ENCODE measurements around the gene PCDHGA2.
A peak's percentile ranks its signal among the peaks of the same experiment; 100 is the strongest.

Gene PCDHGA2

GRCh38 chr5:141383345-141383744, 44.8 kb downstream of the PCDHGA2 start:
- no peak for DNase-seq

- DNase-seq: no peak
Measured at GRCh38 chr5:141384471-141385267, 46.1 kb downstream of the PCDHGA2 start.

- peak; percentile 41 for DNase-seq
Measured at GRCh38 chr5:141387557-141388311, 49.2 kb downstream of the PCDHGA2 start, which contains the start of gene PCDHGB4. Gene PCDHGB4, plus strand, starts transcription at chr5:141387698. Its CDS starts 187 bp downstream, at chr5:141387885.

- DNase-seq: no peak
Measured at GRCh38 chr5:141388661-141389060, 50.1 kb downstream of the PCDHGA2 start.

- DNase-seq: no peak
Measured at GRCh38 chr5:141389153-141390042, 50.8 kb downstream of the PCDHGA2 start.

DNA sequence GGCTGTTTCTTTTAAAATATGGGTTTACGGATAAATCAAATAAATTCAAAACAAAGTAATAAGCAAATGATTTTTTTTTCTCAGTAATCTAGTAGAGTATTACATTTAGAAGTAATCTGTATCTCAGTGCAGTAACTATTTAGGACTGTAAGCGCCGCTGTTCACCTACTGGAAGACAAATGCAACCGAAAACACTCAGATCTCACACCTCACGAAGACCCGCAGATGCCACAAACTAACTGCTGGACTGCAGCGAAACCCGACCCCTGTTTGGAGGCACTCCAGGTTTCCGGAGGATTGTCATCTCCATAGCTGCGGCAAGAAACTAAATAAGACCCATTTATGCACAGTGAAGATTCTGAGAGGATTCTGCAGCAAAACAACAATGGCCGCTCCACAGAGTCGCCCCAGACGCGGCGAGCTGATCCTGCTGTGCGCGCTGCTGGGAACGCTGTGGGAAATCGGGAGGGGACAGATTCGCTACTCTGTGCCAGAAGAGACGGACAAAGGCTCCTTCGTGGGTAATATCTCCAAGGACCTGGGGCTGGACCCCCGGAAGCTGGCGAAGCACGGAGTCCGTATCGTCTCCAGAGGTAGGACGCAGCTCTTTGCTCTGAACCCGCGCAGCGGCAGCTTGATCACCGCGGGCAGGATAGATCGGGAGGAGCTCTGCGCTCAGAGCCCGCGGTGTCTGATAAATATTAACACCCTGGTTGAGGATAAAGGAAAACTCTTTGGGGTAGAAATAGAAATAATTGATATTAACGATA, 54.1 kb downstream of the PCDHGA2 start, which contains the start of gene PCDHGA8:
Gene PCDHGA8 (plus strand): TSS at position 205 of the 770 bp plus-strand sequence. CDS start 181 bp downstream, at position 386.
- DNase-seq: peak; percentile 15

Measured in CD4-positive, alpha-beta T cell treated with Interleukin-17A for 1 hour (primary cell).